CD4-positive, alpha-beta T cell treated with Interleukin-12 subunit alpha and Interleukin-12 subunit beta, for 1 hour (primary cell): ENCODE results near the gene RUBCNL.
A peak's percentile ranks its signal among the peaks of the same experiment; 100 is the strongest.

ENCODE experiments used
- DNase-seq: peaks from one replicate; pipeline ENCODE4 v3.0.0-alpha.2; 2020

Gene RUBCNL

GRCh38 chr13:46303742-46304385 is 83.2 kb downstream of the RUBCNL start:
- DNase-seq, result no peak

- no peak for DNase-seq
Observed at GRCh38 chr13:46297361-46297811, 89.7 kb downstream of the RUBCNL start.

- no peak for DNase-seq
Observed at GRCh38 chr13:46296921-46297320, 90.1 kb downstream of the RUBCNL start.

GRCh38 chr13:46296115-46296822 is 90.8 kb downstream of the RUBCNL start:
- peak; percentile 45 for DNase-seq

DNA sequence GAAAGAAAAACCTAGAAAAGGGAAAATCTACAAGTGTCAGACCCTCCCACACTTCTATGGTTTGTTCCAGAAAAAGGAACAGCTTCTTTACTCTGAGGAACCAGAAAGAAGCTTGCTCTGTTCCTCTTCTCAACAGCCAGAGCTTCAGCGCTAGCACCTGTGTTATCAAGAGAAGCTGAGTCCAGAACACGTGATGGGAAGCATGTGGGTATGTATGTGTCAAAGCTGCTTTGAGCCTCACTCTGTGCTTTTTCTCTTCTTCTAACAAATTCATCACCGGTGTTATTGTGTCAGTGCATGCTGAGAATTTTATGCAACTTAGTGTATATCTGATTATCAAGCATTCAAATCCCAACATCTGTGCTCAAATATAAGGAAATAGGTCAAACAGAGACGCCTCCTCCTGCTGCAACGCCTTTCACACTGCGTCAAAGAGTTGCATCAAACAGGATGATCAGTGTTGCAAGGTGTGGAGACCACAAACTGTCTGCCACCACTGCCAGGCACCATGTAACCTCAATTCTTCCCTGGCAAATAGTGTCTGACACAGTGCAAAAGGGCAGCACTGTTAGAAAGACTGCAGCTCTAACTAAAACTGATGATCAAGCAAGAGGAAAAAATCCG is 91.4 kb downstream of the RUBCNL start:
- DNase-seq, result peak; percentile 74

DNA sequence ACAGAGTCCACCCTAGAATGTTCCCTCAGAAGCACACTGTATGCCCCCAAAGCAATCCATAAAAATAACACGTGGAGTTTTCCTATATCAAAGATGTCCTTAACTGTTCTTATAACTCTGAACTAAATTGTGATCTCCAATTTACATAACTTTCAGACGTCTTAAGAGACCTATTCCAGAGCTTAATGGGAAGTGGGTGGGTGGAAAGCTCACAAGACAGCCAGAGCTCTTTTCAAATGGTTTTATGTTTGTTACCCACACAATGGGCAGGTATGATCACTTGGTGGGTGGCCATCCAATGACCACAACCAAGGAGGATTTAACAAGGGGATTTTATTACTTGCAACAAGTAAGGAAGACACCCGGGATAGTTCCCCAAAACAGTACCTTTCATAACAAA is 93.6 kb downstream of the RUBCNL start:
- DNase-seq, result no peak
